GM12865 (cell line): ENCODE results near the gene RECQL5.

Experiments
- DNase-seq: peaks from one replicate; pipeline ENCODE4 v3.0.0; 2010; ENCODE audit warnings: low read depth
- H3K4me3 ChIP-seq: 2 replicates; pipeline ENCODE4 v1.5.1; 2011; ENCODE audit warnings: mild to moderate bottlenecking, low read depth, low read length, control low read depth
- TF ChIP-seq, protein P1 (sequence below): IDR thresholded peaks from 2 replicates; pipeline ENCODE4 v1.5.1; 2011; ENCODE audit warnings: low read length, control low read depth, low read depth, inconsistent platforms; ENCODE audit not compliant: insufficient read depth; ENCODE audit errors: missing control alignments

RECQL5 gene

DNA sequence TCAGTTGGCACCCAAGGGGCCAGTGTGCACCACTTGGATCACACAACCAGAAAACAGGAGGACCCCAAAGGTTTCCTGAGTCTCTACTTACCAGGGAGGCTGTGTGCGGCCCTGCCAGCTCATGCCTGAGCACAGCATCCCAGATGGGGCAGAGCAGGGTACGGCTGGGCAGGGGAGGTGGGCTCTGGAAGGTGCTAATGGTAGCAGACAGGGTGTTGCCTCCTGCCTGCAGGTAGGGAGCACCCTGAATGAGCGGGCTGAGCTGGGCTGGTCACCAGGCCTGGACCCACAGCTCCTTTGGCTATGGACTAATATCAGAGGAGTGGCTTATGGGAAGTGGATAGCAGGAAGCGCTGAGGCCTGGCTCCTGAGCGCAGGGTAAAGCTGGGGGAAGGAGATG lies 14.6 kb downstream of the RECQL5 start:
- TF ChIP-seq, protein P1, sequence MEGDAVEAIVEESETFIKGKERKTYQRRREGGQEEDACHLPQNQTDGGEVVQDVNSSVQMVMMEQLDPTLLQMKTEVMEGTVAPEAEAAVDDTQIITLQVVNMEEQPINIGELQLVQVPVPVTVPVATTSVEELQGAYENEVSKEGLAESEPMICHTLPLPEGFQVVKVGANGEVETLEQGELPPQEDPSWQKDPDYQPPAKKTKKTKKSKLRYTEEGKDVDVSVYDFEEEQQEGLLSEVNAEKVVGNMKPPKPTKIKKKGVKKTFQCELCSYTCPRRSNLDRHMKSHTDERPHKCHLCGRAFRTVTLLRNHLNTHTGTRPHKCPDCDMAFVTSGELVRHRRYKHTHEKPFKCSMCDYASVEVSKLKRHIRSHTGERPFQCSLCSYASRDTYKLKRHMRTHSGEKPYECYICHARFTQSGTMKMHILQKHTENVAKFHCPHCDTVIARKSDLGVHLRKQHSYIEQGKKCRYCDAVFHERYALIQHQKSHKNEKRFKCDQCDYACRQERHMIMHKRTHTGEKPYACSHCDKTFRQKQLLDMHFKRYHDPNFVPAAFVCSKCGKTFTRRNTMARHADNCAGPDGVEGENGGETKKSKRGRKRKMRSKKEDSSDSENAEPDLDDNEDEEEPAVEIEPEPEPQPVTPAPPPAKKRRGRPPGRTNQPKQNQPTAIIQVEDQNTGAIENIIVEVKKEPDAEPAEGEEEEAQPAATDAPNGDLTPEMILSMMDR = no peak
- H3K4me3 ChIP-seq = no peak overlapping the region
- no peak for DNase-seq

DNA sequence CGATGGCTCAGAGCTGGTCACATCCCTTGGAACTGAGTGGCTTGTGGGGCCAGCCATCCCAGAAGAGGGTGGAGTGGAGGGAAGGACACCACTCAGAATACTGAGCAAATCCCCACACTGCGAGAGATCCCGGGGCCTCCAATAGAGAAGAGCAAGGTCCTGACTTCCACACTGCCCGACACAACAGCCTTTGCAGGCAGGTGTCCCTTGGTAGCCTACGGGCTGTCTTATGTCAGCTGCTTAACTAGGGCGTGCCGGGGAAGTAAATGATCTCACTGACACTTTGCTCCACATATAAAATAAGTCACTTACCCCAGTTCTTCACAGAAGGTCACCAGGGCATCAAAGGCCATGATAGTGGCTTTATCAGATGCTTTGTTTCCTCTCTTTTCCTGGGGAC lies 16.1 kb downstream of the RECQL5 start:
- no peak overlapping the region for H3K4me3 ChIP-seq
- DNase-seq = no peak
- TF ChIP-seq, protein P1 = no peak

DNA sequence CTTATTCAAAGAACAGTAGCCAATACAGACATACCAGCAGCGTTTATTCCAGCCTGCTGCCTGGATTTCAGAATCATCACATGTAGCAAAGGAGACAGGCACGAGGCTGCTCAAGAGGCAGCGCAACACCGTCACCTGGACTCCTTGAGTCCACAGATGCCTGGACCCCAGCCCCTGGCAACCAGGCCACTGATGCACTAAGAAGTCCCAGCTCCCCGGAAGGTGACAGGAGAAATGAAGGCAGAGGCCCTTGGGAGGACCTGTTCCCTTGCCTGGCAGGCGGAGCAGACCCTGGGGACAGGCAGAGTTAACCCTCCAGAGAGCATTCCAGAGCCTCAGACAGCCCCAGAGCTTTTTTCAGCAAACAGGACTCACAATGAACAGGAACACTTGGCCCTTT lies 17.3 kb downstream of the RECQL5 start:
- no peak overlapping the region for H3K4me3 ChIP-seq
- no peak for DNase-seq
- TF ChIP-seq, protein P1 = no peak

DNA sequence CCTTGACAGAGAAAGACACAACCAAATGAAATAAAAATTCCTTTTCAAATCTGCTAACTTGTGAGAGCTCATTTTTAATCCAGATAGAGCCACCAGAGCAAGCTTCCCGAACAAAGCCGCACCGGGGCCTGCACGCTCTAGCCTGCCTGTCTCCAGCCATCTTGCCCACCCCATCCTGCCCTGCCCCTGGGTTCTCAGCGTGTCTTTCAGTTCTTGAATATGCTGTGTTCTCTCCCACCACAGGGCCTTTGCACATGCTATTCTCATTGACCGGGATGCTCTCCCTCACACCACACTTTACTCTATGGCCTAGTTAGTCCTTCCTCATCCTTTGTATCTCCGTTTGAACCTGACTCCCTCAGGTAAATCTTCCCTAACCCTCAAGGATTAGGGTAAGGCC lies 19.0 kb downstream of the RECQL5 start:
- no peak for DNase-seq
- TF ChIP-seq, protein P1 = no peak
- H3K4me3 ChIP-seq = no peak overlapping the region

DNA sequence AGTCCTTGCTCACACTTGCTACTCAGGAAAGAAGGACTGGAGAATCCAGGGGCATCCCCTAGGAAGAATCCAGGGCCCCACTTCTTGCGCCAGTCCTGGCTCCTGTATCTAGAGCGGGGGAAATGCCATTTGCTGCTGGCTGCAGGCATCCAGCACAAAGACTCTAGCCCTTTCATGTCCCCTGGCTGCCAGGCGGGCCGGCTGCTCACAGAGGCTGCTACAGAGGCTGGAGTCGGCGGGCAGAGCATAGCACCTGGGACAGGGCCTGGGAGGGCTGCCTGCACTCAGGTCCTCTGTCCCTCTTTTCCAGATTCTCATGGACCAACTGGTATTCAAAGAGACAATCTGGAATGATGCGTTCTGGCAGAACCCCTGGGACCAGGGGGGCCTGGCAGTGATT lies 19.9 kb downstream of the RECQL5 start:
- DNase-seq = no peak
- H3K4me3 ChIP-seq = no peak overlapping the region
- TF ChIP-seq, protein P1 = no peak

DNA sequence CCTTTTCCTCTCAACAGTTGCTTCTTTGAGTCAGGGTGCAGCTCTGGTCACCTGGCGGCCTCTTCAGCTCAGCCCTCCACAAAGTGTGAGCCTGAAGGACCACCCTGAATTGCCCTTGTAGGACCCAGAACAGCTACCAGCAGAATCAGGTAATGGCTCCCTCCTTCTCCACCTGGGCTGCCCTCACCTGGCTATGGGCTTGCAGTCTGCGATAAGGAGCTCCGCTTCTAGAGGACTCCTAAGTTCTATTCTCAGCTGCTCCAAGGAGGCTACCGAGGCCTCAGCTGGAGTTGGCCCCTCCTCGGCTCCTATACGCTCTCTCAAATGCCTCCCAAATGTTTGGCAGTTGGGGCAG lies 20.3 kb downstream of the RECQL5 start:
- TF ChIP-seq, protein P1 = no peak

DNA sequence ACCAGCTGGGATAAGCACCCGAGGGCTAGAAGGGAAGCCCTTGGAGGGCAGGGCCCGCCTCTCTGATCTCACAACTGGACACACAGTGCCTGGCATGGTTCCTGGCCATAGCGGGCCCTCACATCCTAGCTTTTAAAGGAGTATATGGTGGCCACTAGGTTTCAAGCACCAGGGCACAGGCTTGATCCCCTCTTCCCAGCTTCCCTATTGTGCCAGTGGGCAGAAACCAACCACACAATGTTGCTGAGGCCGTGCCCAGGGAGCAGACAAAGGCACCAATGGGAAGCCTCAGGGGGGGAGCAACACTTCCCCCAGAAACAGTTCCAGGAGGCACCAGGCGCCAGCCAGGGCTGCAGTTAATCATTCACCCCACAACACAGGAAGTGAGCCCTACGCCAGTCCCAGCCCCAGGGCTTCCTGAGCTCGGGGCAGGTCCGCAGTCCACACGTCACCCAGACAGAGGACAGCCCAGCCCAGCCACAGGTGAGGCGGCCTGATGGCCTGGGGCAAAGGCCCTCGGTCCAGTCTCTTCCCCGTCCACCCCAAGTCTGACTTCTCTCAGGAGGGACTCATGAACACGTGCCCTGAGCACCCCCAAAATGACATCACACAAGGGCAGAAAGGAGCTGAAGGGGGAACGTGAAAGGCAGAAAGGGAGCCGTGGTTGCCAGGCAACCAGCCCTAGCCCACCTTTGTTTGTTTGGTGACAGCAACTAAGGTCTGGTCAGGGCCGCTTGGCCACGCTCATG lies 20.9 kb downstream of the RECQL5 start:
- TF ChIP-seq, protein P1 = no peak
- no peak overlapping the region for H3K4me3 ChIP-seq
- DNase-seq = no peak

More for the DNA sequence above, 20.3 kb downstream of the RECQL5 start:
- DNase-seq = no peak
- no peak overlapping the region for H3K4me3 ChIP-seq
